IPS-NIHi11 (cell line): ENCODE data around the gene DLK2.
"Not testable (repeated sequence)": the region's sequence is repeated elsewhere in the genome, so short reads cannot be mapped to it uniquely, and the experiment has no call there.

Experiments
- DNase-seq: peaks from one replicate; pipeline ENCODE4 v3.0.0; 2012; ENCODE audit warnings: mixed read lengths, low spot score

Gene DLK2

DNA sequence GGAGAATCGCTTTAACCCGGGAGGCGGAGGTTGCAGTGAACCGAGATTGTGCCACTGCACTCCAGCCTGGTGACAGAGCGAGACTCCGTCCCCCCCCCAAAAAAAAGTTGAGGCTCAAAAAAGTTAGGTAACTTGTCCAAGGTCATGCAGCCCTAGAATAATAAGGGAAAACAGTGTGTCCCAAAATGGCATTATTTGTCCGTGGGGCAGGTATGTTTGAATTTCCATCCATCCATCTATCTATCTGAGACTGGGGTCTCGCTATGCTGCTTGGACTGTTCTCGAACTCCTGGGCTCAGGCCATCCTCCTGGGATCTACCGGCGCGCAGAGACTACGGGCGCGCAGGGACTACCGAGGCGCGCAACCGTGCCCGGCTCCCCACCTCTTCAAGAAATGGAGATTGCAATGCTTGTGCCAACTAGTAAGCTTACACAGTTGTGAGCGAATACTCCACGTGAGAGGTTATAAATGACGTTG lies 28.4 kb downstream of the DLK2 start:
- DNase-seq, result no peak

- not testable (repeated sequence) for DNase-seq
Observed at GRCh38 chr6:43425083-43425482, 30.3 kb downstream of the DLK2 start.

- no peak for DNase-seq
Observed at GRCh38 chr6:43421831-43422230, 33.5 kb downstream of the DLK2 start.

- no peak for DNase-seq
Observed at GRCh38 chr6:43420012-43420709, 35.2 kb downstream of the DLK2 start.

DNA sequence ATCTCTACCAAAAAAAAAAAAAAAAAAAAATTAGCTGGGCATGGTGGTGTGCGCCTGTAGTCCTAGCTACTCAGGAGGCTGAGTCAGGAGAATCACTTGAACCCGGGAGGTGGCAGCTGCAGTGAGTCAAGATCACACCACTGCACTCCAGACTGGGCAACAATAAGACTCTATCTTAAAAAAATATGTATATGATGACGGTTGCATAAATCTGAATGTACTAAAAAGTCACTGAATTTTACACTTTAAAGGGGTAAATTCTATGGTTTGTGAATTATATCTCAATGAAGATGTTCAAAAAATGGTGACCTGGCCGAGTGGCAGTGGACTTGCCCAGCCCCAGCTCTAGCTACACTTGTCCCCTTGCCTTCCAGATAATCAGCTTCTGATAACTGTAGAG lies 38.4 kb downstream of the DLK2 start:
- DNase-seq, result no peak

DNA sequence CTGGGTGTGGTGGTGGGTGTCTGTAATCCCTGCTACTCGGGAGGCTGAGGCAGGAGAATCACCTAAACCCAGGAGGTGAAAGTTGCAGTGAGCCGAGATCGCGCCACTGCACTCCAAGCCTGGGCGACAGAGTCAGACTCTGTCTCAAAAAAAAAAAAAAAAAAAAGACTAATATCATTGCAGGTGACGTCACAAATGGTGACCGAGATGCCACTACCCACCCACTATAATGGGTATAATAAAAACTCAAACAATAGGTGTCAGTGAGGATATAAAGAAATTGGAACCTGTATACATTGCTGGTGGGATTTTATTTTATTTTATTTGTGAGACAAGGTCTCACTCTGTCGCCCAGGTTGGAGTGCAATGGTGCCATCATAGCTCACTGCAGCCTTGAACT lies 40.1 kb downstream of the DLK2 start:
- not testable (repeated sequence) for DNase-seq

DNA sequence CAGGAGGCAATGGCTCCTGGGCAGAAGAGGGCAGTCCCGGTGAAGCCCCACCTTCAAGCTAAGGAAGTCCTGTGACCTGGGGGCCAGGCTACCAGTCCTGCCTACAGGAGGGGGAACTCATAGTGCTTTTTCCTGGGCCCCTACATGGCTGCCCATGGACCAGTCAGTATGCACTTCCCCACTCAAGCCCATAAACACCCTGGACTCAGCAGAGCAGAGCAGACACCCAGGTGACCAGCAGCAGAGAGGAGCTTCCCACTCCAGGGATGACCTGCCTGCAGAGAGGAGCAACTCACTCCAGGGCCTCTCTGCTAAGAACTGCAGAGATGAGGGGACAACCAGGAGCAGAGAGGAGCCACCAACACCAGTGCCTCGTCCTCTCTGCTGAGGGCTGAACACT lies 42.3 kb downstream of the DLK2 start:
- no peak for DNase-seq

GRCh38 chr6:43412541-43412940 lies 42.8 kb downstream of the DLK2 start:
- no peak for DNase-seq

DNA sequence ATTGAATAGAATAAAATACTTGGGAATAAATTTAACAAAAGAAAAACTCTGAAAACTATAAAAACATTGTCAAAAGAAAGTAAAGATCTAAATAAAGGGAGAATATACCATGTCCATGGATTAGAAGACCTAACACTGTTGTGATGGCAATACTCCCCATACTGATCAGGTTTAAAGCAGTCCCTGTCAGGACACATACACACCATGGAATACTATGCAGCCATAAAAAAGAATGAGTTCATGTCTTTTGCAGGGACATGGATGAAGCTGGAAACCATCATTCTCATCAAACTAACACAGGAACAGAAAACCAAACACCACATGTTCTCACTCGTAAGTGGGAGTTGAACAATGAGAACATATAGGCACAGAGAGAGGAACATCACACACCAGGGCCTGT lies 44.6 kb downstream of the DLK2 start:
- DNase-seq, result not testable (repeated sequence)

DNA sequence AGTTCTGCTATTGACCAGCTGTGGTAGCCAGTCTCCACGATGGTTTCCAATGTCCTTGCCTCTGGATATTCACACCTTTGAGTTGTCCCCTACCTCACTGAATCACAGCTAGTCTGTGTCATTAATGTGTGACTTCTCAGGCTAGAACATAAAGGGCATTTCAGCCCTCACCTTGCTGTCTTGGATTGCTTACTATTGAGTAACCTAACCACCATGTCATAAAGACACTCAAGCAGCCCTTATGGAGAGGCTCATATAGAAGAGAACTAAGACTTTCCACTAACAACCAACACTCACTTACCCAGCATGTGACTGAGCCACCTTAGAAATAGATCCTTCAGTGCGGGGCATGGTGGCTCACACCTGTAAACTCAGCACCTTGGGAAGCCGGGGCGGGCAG lies 47.1 kb downstream of the DLK2 start:
- no peak for DNase-seq

- no peak for DNase-seq
Observed at GRCh38 chr6:43407296-43407695, 48.1 kb downstream of the DLK2 start.

DNA sequence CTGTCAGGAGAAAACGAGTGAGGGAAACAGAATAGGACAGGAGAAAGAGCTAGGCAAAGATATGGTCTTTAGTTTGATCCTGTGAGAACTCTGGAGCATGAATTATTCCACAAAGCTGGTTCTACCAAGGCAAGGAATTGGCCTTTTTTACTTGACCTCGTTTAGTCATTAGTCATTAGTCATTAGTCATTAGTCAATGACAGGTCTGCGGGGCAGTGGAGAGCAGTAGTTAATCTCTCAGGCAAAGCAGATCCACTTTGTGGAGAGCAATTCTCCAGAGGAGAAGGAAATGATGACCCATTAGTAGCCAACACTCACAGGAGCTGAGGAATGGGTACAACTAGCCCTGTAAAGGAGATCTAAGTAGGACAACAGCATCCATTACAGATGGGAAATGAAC lies 50.0 kb downstream of the DLK2 start:
- DNase-seq, result no peak

DNA sequence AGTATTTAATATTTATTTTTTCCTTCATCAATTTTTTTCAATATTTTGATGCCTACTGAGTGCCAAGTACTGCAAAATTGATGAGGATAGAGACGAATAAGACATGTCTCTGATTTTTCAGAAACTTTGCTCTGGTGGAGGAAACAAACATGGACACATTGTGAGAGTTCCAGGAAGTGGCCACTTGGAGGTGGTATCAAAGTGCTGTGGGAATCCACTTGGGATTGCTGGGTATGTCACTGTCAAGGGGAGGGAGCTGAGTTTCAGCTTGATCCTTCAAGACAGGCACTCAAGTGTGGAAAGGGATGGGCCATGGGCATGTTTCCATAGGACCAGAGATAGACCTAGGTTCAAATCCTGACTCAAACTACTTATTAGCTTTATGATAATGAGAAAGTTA lies 52.5 kb downstream of the DLK2 start:
- DNase-seq, result no peak

DNA sequence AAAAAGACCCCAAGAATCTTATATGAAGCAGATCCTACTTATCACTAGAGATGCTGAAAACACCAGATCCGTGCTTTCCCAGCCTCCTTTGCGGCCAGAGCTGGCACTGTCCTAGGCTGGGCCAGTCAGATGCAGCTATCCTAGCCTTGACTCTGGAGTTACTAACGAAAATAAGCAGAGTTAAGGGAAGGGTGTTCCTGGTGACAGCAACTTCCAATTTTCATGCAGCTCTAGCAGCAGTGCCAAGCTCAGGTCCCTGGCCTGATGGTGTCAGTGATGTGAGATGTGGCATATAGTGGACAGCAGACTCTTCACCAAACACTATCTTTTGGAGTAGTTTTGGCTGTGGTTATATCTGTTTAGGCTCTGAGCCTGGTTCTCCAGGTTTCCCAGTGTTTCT lies 53.6 kb downstream of the DLK2 start:
- DNase-seq, result no peak
